Fibroblast of skin of right quadriceps (primary cell): ENCODE data around the gene MFGE8.

Experiments
- DNase-seq: peaks from one replicate; pipeline ENCODE4 v3.0.0-alpha.2; 2013

Gene MFGE8

DNA sequence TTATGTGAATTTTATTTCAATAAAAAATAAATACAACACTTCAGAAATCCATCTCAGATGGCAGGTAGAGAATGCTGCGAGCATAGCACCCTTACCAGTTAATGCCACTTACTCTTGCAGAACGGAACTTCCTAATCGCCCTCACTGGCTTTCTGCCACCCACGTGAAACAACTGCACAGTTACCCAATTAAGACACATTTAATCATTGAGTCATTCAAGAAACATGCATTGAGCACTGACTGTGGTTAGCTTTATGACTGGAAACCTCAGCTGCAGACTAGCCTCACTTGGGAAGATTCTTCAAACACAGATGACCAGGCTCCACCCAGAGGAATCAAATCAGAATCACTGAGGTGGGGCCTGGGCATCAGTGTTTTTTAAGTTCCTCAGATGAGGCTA lies 5.6 kb upstream of the MFGE8 start:
- DNase-seq: peak; percentile 99

GRCh38 chr15:88917760-88918159 lies 4.6 kb upstream of the MFGE8 start:
- DNase-seq: no peak

DNA sequence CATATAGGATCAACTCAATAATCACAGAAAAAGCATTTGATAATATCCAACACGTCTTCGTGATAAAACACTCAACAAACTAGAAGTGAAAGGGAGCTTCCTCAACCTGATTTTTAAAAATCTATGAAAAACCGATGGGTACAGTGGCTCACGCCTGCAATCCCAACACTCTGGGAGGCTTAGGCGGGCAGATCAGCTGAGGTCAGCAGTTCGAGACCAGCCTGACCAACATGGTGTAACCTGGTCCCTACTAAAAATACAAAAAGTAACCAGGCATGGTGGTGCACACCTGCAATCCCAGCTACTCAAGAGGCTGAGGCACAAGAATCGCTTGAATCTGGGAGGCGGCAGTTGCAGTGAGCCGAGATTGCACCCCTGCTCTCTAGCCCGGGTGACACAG lies 2.2 kb upstream of the MFGE8 start:
- DNase-seq: no peak

DNA sequence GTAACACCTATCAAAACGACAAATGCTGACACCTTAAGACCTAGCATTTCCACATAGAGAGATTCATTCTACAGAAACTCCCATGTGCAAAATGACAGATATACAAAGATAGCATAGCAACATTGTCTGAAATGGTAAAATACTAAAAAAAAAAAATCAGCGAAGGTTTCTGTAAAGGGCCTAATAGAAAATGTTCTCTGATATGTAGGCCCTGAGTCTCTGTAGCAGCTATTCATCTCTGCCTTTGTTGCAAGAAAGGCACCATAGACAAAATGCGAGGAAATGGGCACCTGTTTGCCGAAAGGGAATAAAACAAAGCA lies 631 bp upstream of the MFGE8 start:
- DNase-seq: no peak

DNA sequence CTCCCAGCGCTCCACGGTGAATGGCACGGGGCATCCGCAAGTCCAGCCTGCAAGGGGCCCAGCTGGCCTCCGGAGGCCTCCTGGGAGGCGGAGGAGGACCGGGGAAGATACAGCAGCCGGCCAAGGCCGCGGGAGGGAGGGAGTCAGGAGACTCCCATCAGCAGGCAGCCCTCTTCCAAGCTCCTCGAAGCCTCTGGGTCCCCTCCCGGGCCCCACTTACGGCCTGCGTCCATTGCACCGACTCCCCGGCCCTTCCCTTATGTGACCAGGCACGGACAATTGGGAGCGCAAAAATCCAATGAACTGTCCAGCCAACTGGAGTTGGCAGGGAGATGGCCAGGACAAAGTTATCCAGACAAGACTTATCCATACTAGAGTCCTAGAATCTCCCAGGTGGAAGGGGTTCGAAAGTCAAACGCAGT lies 668 bp downstream of the MFGE8 start:
- no peak for DNase-seq

- peak; percentile 34 for DNase-seq
Measured at GRCh38 chr15:88911766-88912118, 1.4 kb downstream of the MFGE8 start.

DNA sequence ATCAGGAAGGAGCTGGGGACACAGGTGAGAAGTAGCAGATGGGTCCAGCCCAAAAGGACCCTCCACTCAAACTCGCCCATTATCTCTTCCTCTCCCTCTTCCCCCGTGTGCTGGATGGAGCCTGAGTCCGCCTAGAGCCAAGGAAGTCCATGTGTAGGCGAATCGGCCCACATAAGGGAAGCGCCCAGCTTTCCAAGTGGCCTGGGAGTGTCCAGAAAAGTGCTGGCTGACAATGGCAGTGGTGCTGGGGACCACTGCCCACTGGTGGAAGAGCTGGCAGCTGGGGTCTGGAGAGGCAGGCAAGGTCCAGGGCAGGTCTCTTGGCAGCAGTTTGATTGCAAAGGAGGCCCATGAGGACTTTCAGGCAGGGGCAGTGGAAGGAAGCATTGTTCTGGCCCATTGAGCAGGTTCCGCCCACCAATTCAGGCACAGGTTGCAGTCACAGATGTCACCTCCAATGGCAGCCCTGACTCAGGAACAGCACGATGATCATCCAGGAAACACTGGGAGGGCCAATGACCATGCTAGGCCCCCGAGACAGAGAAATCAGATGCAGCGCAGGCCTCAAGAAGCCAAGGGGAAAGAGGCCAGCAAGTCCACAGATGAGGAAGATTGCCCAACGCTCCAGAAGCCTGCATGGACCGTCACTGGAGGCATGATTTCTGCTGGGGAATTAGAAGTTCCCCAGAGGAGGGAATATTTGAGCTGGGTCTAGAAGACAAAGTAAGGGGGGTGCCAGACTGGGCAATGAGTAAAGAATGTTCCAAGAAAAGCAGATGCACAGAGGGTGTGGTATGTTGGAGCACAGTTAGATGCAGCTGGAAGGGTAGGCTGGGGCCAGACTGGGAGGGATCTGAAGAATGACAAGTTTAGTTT lies 3.0 kb downstream of the MFGE8 start:
- DNase-seq: no peak

GRCh38 chr15:88908697-88909621 lies 4.2 kb downstream of the MFGE8 start:
- no peak for DNase-seq

GRCh38 chr15:88908123-88908522 lies 5.1 kb downstream of the MFGE8 start:
- no peak for DNase-seq

DNA sequence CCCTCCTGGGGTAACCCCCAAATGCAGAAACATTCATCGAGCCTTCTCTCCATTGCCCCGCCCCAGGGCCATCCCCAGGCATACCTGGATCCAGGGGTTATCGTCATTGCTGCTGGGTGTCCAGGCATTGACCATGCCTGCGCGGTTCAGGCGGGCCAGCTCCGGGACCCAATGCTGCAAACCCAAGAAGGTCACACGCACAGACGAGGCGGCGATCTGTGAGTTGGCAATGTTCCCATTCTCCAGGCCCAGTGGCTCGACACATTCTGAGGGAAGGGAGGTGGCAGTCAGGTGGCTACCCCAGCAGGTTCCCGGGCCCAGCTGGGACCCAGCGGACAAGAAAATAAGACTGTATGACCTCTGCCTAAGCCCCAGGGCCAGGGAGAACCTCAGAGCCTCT lies 6.1 kb downstream of the MFGE8 start:
- DNase-seq: no peak

DNA sequence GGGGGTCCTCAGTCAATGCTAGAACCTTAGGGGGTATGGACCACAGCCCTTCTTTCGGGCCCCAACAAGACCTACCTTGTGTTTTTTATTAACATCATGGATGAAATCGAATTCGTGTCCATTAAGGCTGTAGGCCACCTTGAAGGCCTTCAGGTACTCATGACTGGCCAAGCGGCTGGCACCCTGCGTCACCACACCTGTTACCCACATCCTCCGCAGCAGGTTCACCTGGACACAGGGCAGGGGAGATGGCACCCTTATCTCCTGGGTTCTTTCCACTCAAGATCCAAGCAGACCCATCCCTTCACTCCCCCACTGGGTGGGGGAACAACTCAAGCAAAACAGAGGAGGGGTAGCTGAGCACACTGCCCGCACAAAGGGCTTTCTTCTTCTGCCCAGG lies 6.6 kb downstream of the MFGE8 start:
- no peak for DNase-seq

- no peak for DNase-seq
Measured at GRCh38 chr15:88906130-88906529, 7.0 kb downstream of the MFGE8 start.

DNA sequence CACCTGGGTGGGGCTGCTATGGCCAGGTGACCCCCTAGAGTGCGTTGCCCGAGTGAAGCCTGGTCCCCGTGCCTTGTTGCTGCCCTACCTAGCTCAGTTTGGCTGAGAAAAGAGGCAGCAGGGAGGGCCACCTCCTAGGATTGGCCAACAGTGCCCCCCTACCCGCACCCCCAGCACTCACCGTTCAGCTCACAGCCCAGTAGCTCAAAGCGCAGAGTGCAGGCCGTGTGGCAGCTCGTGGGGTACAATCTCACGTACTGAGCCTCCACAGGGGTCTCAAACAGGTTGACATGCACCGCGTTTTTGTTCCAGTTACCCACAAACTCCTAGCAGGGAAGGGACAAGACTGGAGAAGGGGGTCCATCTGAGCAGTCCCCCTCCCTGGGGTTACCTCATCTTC lies 7.6 kb downstream of the MFGE8 start:
- DNase-seq: no peak

- peak; percentile 70 for DNase-seq
Measured at GRCh38 chr15:88904624-88905327, 8.4 kb downstream of the MFGE8 start.

DNA sequence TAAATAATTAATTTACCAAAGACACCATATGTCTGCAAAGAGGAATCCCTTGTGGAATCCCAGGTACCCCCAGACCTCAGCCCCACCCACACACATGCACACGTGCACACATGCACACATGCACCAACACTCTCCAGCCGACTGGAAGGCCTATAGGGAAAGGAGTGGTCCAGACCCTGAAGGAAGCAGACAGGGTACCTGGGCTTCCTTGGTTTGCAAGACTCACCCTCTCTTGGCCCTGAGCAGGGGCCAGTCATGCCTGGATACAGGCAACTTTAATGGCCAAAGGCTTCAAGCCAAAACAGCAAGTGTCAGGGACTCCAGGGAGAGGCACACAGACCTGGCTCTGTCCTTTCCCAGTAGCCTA lies 8.9 kb downstream of the MFGE8 start:
- no peak for DNase-seq

- DNase-seq: no peak
Measured at GRCh38 chr15:88902846-88903245, 10.3 kb downstream of the MFGE8 start.

- no peak for DNase-seq
Measured at GRCh38 chr15:88902221-88902835, 10.9 kb downstream of the MFGE8 start.

GRCh38 chr15:88901508-88902220 lies 11.5 kb downstream of the MFGE8 start:
- DNase-seq: no peak

DNA sequence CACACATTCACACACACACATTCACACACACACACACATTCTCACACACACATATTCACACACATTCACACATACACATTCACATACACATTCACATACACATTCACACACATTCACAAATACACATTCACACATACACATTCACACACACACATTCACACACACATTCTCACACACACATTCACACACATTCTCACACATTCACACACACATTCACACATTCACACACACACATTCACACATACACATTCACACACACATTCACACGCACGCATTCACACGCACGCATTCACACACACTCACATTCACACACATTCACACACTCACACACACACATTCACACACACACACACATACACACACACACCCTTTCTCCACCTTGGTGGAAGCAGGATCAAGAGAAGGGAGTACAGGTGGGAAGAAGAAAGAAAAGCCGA lies 12.2 kb downstream of the MFGE8 start:
- DNase-seq: no peak

- DNase-seq: peak; percentile 53
Measured at GRCh38 chr15:88900309-88900981, 12.7 kb downstream of the MFGE8 start.

DNA sequence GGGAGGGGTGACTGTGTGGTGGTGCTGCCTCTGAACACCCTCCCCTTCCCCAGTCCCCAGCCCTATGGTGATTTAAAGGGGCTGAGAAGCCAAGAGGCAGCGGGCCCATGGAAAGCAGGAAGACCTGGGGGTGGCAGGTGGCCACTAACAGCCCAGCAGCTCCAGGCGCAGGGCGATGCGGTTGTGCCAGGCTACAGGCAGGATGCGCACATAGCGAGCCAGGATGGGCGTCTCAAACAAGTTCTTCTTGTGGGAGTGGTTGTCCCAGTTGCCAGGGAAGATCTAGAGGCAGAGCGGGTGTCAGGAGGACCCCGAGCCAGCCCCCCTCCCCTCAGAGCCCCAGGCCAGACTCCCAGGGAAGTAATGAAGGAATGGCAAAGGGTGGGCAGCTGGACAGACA lies 13.9 kb downstream of the MFGE8 start:
- no peak for DNase-seq

GRCh38 chr15:88898736-88899135 lies 14.4 kb downstream of the MFGE8 start:
- no peak for DNase-seq
